ENCODE results near the gene HYAL4.
A peak's percentile ranks its signal among the peaks of the same experiment; 100 is the strongest.
"Not testable (repeated sequence)": the region's sequence is repeated elsewhere in the genome, so short reads cannot be mapped to it uniquely, and the experiment has no call there.

Gene HYAL4

GRCh38 chr7:123846217-123846891 is 1.4 kb downstream of the HYAL4 start:
- no peak for DNase-seq (ENCODE audit: low spot score)

- no peak for DNase-seq (ENCODE audit: low spot score)
Measured at GRCh38 chr7:123847868-123848267, 2.9 kb downstream of the HYAL4 start.

- DNase-seq (ENCODE audit: low spot score) = no peak
Measured at GRCh38 chr7:123849855-123850254, 4.9 kb downstream of the HYAL4 start.

GRCh38 chr7:123851404-123851803 is 6.4 kb downstream of the HYAL4 start:
- DNase-seq (ENCODE audit: low spot score) = not testable (repeated sequence)

- DNase-seq (ENCODE audit: low spot score) = not testable (repeated sequence)
Measured at GRCh38 chr7:123854291-123854690, 9.3 kb downstream of the HYAL4 start.

- DNase-seq (ENCODE audit: low spot score) = not testable (repeated sequence)
Measured at GRCh38 chr7:123856428-123856827, 11.5 kb downstream of the HYAL4 start.

GRCh38 chr7:123860848-123861247 is 15.9 kb downstream of the HYAL4 start:
- DNase-seq (ENCODE audit: low spot score) = no peak

- no peak for DNase-seq (ENCODE audit: low spot score)
Measured at GRCh38 chr7:123862775-123863174, 17.8 kb downstream of the HYAL4 start.

GRCh38 chr7:123863461-123863860 is 18.5 kb downstream of the HYAL4 start:
- DNase-seq (ENCODE audit: low spot score) = no peak

- DNase-seq (ENCODE audit: low spot score) = no peak
Measured at GRCh38 chr7:123864012-123864411, 19.0 kb downstream of the HYAL4 start.

GRCh38 chr7:123864436-123864835 is 19.5 kb downstream of the HYAL4 start:
- no peak for DNase-seq (ENCODE audit: low spot score)

- DNase-seq (ENCODE audit: low spot score) = no peak
Measured at GRCh38 chr7:123864966-123865365, 20.0 kb downstream of the HYAL4 start.

GRCh38 chr7:123865517-123866117 is 20.6 kb downstream of the HYAL4 start:
- peak; percentile 48 for DNase-seq (ENCODE audit: low spot score)

- DNase-seq (ENCODE audit: low spot score) = no peak
Measured at GRCh38 chr7:123867225-123867624, 22.3 kb downstream of the HYAL4 start.

GRCh38 chr7:123871998-123872867 is 27.3 kb downstream of the HYAL4 start:
- peak; percentile 29 for DNase-seq (ENCODE audit: low spot score)

GRCh38 chr7:123872908-123873307 is 27.9 kb downstream of the HYAL4 start:
- DNase-seq (ENCODE audit: low spot score) = no peak

GRCh38 chr7:123876557-123877256 is 31.7 kb downstream of the HYAL4 start:
- no peak for DNase-seq (ENCODE audit: low spot score)

GRCh38 chr7:123879628-123880027 is 34.7 kb downstream of the HYAL4 start:
- DNase-seq (ENCODE audit: low spot score) = no peak

- DNase-seq (ENCODE audit: low spot score) = no peak
Measured at GRCh38 chr7:123881300-123881699, 36.3 kb downstream of the HYAL4 start.

GRCh38 chr7:123883154-123883553 is 38.2 kb downstream of the HYAL4 start:
- DNase-seq (ENCODE audit: low spot score) = no peak

- DNase-seq (ENCODE audit: low spot score) = no peak
Measured at GRCh38 chr7:123888192-123888591, 43.2 kb downstream of the HYAL4 start.

- DNase-seq (ENCODE audit: low spot score) = not testable (repeated sequence)
Measured at GRCh38 chr7:123894753-123895152, 49.8 kb downstream of the HYAL4 start.

All from AG20443 (cell line).